GM19240 (cell line): ENCODE results near the gene PSMB9.
A peak's percentile ranks its signal among the peaks of the same experiment; 100 is the strongest.
"Not testable (repeated sequence)": the region's sequence is repeated elsewhere in the genome, so short reads cannot be mapped to it uniquely, and the experiment has no call there.

Experiments
- DNase-seq: peaks from one replicate; pipeline ENCODE4 v3.0.0; 2011; ENCODE audit warnings: low spot score; ENCODE audit not compliant: insufficient read length

PSMB9 gene

GRCh38 chr6:32853541-32854375 is at the start of gene PSMB9, which contains the start of gene TAP1:
PSMB9 (plus strand) TSS chr6:32854192; CDS start chr6:32854230, 38 bp downstream.
TAP1 (minus strand) TSS chr6:32853704; CDS start chr6:32853636, 68 bp downstream.
- peak; percentile 57 for DNase-seq

- not testable (repeated sequence) for DNase-seq
Measured at GRCh38 chr6:32805404-32805803, 48.6 kb upstream of the PSMB9 start.

GRCh38 chr6:32807020-32807580 is 46.9 kb upstream of the PSMB9 start:
- DNase-seq: no peak

- DNase-seq: no peak
Measured at GRCh38 chr6:32809171-32809570, 44.8 kb upstream of the PSMB9 start.

DNA sequence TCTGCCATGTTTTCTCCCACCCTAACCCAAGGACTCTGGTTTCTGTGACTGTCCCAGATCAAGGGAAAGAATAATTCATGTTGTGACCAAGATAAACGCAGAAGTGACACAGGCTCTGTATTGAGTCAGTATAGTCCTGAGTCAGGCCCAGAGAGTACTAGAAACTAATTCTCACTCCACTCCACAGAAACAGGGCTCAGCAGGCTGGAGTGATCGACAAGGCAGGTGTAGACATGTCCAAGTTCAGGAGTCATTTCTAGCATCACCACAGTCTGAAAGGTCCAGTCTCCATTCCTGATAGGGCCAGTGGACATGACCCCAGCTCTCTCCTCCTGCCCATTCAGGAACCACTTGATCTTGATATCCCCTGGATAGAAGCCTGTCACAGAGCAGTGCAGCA is 39.8 kb upstream of the PSMB9 start:
- no peak for DNase-seq

GRCh38 chr6:32815115-32815514 is 38.9 kb upstream of the PSMB9 start:
- no peak for DNase-seq

DNA sequence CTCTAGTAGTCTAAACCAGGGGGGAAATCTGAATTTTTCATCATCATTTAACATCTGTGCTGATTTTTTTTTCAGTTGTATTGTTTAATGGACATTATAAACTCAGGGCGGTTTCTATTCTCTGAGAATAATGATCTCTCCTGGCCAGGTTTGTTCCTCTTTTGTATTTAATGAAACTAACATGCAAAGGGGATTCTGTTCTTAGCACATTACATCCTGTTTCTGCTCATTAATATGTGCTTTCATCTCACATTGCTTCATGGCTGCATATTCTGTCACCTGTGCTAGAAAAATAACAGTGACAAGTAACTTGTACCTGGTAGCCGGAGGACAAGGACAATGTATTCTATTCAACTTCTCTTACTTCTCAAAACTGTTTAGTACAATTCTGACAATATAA is 38.0 kb upstream of the PSMB9 start:
- DNase-seq: no peak

- DNase-seq: no peak
Measured at GRCh38 chr6:32816746-32817204, 37.2 kb upstream of the PSMB9 start, which contains the start of gene HLA-DOB. HLA-DOB (minus strand) TSS chr6:32817002; CDS start chr6:32816951, 51 bp downstream.

DNA sequence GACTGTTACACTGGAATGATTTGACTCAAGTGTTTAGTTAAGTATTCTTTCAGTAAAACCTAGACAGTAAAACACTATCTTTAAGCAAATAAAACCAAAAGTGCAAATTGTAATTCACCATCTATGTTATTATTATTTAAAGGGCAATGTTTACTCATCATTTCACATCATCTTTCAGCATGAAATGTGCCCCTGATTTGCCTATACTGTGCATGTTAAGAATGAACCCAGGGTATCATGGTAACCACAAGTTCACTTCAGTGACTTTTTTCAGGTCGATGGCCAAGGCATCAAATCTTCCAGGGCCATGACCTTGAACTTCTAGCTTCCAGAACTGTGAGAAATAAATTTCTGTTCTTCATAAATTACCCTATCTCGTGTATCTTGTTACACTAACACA is 35.1 kb upstream of the PSMB9 start:
- no peak for DNase-seq

DNA sequence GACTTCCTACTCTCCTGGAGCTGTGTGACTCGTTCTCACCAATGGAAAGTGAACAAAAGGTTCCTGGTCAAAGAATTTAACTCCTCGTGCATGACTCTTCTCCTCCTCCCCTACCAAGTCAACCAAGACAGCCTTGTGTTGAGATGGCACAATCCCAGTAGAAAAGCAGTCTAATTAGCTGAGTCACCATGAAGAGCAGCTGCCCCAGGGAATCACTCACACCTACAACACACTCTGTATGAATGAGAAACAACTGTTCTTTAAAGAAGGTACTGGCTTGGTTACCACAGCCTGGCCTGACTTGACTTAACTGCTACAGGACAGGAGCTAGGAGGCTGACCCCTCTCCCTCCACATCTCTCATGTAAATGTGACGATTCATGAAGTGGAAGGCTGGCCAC is 34.3 kb upstream of the PSMB9 start:
- no peak for DNase-seq

DNA sequence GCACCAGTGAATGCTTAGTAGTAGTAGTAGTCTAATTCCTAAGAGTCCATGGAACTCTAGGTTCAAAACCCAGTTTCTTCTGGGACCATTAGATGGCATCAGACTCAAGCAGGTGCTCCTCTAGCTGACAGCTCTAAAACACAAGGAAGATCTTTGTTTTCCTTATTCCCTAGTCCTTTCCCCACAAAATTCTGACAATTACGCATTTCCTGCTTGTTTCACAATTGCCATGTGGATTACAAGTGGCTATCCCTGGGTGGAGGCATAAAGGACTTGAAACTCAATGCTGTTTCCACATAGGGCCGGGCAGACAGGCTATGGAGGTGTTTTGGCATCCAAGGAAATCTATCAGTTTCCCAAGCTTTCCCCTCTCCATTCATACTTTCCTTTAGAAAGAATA is 28.0 kb upstream of the PSMB9 start:
- DNase-seq: no peak

DNA sequence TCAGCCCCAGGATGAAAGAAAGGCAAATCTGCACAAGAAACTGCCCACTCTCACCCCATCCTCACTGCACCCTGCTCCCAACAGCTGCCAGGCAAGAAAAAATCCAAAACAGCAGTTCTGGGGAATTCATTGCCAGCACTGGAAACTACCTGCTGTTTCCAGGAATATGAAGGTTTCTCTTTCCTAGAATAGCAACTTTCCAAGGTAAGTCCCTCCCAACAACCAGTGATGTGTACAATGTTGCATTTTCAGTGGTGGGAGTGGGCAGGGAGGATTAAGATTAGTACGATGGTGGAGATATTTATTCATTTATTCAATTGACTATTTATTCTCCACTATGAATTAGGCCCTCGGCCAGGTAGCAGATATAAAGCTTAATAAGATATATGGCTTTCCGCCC is 27.0 kb upstream of the PSMB9 start:
- no peak for DNase-seq

- no peak for DNase-seq
Measured at GRCh38 chr6:32829495-32829894, 24.5 kb upstream of the PSMB9 start.

- DNase-seq: no peak
Measured at GRCh38 chr6:32830017-32830416, 24.0 kb upstream of the PSMB9 start.

GRCh38 chr6:32830936-32831335 is 23.1 kb upstream of the PSMB9 start:
- no peak for DNase-seq

DNA sequence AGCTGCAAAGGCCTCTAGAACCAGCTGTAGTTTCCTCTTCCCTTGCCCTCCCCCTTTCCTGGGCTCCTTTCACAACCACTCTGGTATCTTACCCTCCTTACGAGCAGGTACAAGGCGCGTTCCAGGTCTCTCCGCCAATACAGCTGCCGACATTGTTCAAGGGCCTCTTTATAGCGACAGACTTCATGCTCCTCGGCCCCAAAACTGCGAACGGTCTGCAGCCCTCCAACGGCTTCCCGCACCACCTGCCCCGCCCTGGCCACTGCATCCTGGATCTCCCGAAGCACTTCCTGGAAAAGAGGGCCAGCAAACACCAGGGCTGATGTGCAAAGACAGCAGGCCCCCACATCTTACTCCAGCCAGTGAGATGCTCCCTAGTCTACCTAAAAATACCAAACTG is 21.5 kb upstream of the PSMB9 start:
- DNase-seq: no peak

DNA sequence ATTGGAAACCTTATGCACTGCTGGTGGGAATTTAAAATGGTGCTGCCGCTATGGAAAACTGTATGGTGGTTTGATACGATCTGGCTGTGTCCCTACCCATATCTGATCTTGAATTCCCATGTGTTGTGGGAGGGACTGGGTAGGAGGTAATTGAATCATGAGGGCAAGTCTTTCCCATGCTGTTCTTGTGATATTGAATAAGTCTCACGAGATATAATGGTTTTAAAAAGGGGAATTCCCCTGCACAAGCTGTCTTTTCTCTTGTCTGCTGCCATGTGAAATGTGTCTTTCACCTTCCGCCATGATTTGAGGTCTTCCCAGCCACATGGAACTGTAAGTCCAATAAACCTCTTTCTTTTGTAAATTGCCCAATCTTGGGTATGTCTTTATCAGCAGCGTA is 20.3 kb upstream of the PSMB9 start:
- no peak for DNase-seq

DNA sequence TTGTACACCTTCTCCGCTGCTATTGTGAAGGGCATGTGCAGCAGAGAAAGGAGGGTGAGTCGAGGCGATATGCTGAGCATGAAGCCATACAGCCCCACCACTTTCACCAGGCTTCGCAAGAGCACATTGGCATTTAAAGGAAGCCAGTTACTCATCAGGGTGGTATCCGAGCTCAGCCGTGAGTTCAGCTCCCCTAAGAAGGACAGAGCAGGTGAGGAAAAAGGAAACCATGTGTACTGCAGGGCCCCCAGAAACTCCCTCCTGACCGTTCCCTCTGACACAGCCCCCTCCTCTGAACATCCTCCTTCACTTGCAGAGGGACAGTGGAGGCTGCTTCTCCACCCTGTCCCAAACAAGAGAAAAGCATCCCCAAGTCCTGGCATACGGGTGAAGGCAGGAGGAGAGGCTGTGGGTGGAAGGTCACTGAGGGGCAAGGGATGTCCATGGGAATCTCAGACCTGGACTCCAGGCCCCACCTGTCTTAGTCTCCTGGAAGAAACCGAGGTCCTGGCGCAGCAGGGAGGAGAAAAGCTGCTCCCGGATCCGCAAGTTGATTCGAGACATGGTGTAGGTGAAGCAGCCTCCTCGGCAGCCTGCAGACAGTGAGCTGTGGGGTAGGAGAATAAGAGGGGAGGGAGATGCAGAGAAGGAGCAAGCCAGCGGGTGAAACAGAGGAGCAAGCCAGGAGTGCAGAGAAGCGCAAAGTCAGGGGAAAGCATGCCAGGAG is 18.7 kb upstream of the PSMB9 start:
- no peak for DNase-seq

- DNase-seq: no peak
Measured at GRCh38 chr6:32836873-32837272, 17.1 kb upstream of the PSMB9 start.

GRCh38 chr6:32837651-32838113 is 16.3 kb upstream of the PSMB9 start:
- DNase-seq: no peak

DNA sequence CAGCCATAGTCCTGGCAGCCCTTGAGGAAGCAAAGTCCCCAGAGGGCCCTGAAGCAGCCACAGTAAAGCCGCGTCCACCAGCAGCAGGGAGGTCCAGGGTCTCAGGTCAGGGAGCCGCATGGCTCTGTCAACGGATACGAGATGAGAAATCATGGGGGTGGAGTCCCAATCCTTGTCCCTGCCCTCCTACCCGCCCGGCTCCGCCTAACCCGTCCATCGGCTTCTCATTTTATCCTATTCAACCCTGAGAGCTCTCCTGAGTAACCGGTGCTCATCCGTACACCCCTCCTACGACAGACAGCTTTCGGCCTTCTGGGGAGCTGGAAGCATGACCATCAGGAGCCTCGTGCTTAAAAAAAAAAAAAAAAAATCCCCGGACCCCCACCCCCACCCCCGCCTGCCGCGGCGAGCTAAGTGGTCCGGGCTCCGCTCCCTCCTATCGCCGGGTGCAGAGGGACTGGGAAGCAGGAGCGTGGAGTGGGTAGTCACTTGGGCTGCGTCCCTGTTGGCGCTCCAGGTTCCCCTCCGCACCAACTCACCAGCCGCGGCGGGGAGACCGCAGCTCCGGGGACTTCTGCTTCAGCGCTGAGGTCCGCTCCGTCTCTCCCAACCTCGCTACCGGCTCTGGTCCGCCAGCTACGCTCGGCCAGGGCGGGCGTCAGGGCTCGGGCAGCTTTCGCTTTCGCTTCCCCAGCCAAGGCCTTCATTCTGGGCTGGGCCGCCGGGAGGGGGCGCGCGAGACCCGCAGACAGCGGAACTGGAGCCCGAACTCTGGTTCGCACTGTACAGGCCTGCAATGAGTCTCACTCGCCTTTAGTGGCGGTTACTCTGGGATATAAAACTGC is 15.7 kb upstream of the PSMB9 start, which contains the start of gene TAP2:
TSS of gene TAP2 (minus strand) at position 626 of the 845 bp plus-strand sequence. CDS start at position 120, 506 bp downstream.
- DNase-seq: peak; percentile 77
